Effector memory CD8-positive, alpha-beta T cell (primary cell): ENCODE measurements around the gene LNX2.

Source experiments
- ATAC-seq: fragments of 150-1000 bp; cut with Tn5 transposase; replicated peaks from 2 replicates; pipeline ENCODE4 v1.10.0; 2021; ENCODE audit warnings: mild to moderate bottlenecking, moderate library complexity
- DNase-seq, 3 experiments: peaks; one replicate each; pipeline ENCODE4 v3.0.0; 2021
- H3K27ac Mint-ChIP-seq, 2 donors: one replicate each; pipeline ENCODE4 v1.8.0; 2022; ENCODE audit warnings: mild to moderate bottlenecking in 2 of 2, mixed read lengths in 2 of 2, moderate library complexity in 2 of 2
- H3K27me3 Mint-ChIP-seq, 2 donors: one replicate each; pipeline ENCODE4 v1.8.0; 2022; ENCODE audit warnings: mixed read lengths in 2 of 2
- H3K36me3 Mint-ChIP-seq: one replicate; pipeline ENCODE4 v1.8.0; 2022; ENCODE audit warnings: mild to moderate bottlenecking, moderate library complexity, mixed read lengths; ENCODE audit not compliant: insufficient read depth
- H3K4me1 Mint-ChIP-seq, 2 donors: one replicate each; pipeline ENCODE4 v1.8.0; 2022; ENCODE audit warnings: low read depth in 2 of 2, mixed read lengths in 2 of 2
- H3K4me3 Mint-ChIP-seq, 2 donors: one replicate each; pipeline ENCODE4 v1.8.0; 2022; ENCODE audit warnings: mild to moderate bottlenecking in 2 of 2, mixed read lengths in 2 of 2, moderate library complexity in 2 of 2
- H3K9me3 Mint-ChIP-seq, 2 donors: one replicate each; pipeline ENCODE4 v1.8.0; 2022; ENCODE audit warnings: mixed read lengths in 2 of 2

Gene LNX2

DNA sequence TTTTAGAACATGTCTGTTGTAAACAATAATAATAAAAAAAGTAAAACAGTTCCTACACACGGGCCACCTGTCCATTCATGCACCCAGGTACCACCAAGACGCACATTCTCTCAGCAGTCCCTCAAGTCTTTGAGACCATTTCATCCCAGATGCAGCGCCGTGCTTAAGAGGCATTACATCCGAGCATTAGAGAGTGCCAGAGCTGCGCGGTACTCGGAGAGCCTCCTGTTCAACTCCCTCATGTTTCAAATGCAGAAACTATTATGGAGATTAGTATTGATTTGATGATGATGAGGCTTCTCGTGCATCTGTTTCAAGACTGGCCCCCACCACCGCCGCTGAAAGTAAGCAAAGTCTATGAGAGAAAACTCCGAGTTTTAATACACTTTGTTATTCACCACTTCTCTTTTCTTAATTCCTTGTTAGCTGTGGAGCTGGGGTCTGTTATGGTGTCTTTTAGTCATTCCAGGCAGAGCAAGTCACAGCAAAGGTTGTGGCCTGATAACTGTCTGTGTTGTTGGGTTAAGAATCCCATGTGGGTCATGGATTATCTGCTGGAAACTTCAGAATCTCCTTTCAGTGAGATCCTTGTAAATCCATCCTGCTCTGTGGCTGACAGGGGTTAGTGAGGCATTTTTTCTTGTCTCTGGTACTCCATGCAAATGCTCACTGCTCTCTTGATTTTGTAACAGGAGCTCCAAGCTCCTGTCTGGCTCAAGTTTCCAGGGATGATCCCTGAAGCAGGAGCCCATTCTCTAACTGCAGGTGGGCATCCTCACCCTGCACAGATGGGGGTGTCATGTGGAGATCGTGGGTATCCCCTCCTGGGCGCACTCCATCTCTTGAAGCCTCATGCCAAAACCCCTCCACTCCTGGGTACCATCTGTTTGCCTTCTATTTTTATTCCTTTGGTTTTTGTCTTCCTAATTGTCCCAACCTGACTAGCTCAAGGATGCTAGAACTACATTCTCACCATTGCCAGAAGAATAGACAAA is 95.1 kb downstream of the LNX2 start:
- H3K36me3 Mint-ChIP-seq, result peaks cover 8% of the 10 kb centered on the region
- DNase-seq (no peak), ATAC-seq (no peak)
- H3K27me3 Mint-ChIP-seq, result peaks cover 13 to 36% of the 10 kb centered on the region in 2 donors
- H3K4me1 Mint-ChIP-seq, result peaks cover 0 to 3% of the 10 kb centered on the region in 2 donors
- H3K27ac Mint-ChIP-seq, result no peak overlapping the region
- H3K9me3 Mint-ChIP-seq, result no peaks in the 10 kb centered on the region
- no peak overlapping the region for H3K4me3 Mint-ChIP-seq

- Mint-ChIP-seq H3K27ac (no peak overlapping the region), H3K36me3 (peaks cover 8% of the 10 kb centered on the region), H3K27me3 (peaks cover 19 to 33% of the 10 kb centered on the region in 2 donors), H3K9me3 (no peaks in the 10 kb centered on the region), H3K4me1 (peaks cover 0 to 3% of the 10 kb centered on the region in 2 donors), H3K4me3 (no peak overlapping the region)
- DNase-seq, result no peak
- no peak for ATAC-seq
Observed at GRCh38 chr13:27523346-27524073, 96.8 kb downstream of the LNX2 start.

- H3K9me3 Mint-ChIP-seq, result no peaks in the 10 kb centered on the region
- no peak for ATAC-seq
- peaks cover 8% of the 10 kb centered on the region for H3K36me3 Mint-ChIP-seq
- no peak for DNase-seq
- H3K4me3 Mint-ChIP-seq, result no peak overlapping the region
- peaks cover 0 to 3% of the 10 kb centered on the region in 2 donors for H3K4me1 Mint-ChIP-seq
- peaks cover 19 to 27% of the 10 kb centered on the region in 2 donors for H3K27me3 Mint-ChIP-seq
- no peak overlapping the region for H3K27ac Mint-ChIP-seq
Observed at GRCh38 chr13:27522847-27523246, 97.5 kb downstream of the LNX2 start.

DNA sequence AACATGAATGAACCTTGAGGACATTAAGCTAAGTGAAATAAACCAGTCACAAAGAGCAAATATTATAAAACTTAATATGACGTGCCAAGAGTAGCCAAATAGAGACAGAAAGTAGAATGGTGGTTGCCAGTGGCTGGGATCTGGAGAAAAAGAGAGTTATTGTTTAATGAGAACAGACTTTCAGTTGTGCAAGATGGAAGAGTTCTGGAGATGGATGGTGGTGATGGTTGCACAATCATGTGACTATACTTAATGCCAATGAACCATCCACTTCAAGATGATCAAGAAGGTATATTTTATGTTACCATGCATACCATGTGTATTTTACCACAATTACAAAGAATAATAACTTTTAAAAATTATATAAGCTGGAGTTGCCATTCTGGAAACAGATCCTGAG is 104.2 kb downstream of the LNX2 start:
- H3K27me3 Mint-ChIP-seq, result peaks cover 39 to 42% of the 10 kb centered on the region in 2 donors
- no peak overlapping the region for H3K27ac Mint-ChIP-seq
- H3K36me3 Mint-ChIP-seq, result peaks cover 3% of the 10 kb centered on the region
- DNase-seq (no peak), ATAC-seq (no peak)
- H3K4me3 Mint-ChIP-seq, result no peak overlapping the region
- no peaks in the 10 kb centered on the region for H3K4me1 Mint-ChIP-seq
- no peaks in the 10 kb centered on the region for H3K9me3 Mint-ChIP-seq

DNA sequence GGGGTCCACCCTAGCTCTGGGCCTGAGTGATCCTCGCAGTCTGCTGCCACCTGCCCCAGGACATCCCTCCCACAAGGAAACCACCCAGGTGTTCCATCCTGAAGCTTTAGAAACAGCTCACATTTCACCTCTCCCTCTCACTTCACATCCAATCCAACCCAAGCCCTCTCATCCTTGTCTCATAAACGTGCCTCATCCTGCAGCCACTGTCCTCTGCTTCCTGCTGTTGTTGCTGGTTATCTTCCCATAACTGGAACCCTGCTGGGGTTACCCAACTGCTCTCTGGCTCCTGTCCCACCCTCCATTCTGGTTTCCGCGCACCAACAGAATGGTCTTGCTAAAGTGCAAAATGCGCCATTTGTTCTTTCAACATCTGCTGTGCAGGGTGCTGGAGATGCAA is 110.2 kb downstream of the LNX2 start:
- H3K4me3 Mint-ChIP-seq, result no peak overlapping the region
- DNase-seq (no peak), ATAC-seq (no peak)
- no peaks in the 10 kb centered on the region for H3K36me3 Mint-ChIP-seq
- no peak overlapping the region for H3K27ac Mint-ChIP-seq
- peaks cover 21 to 42% of the 10 kb centered on the region in 2 donors for H3K27me3 Mint-ChIP-seq
- no peaks in the 10 kb centered on the region for H3K4me1 Mint-ChIP-seq
- no peaks in the 10 kb centered on the region for H3K9me3 Mint-ChIP-seq

- Mint-ChIP-seq H3K27me3 (peaks cover 21 to 44% of the 10 kb centered on the region in 2 donors), H3K36me3 (no peaks in the 10 kb centered on the region), H3K4me1 (no peaks in the 10 kb centered on the region), H3K27ac (no peak overlapping the region), H3K9me3 (no peaks in the 10 kb centered on the region), H3K4me3 (no peak overlapping the region)
- DNase-seq (no peak), ATAC-seq (no peak)
Observed at GRCh38 chr13:27508802-27509201, 111.5 kb downstream of the LNX2 start.

DNA sequence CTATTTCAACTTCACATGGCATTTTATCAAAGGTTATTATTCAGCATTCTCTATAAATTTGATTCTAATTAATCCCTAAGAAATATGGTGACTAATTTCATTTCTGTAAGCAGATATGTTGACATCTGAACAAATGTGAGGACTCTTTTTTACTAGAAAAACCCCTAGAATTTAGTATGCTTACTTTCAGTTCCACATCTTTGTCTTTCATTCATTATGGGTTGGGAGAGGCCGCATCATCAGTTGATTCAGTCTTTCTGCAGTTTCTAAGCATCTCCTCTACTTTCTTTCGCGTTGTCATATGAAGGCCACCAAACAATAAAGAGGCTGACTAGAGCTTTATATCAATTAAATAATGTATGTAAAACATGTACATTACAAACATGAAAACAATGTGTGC is 114.5 kb downstream of the LNX2 start:
- DNase-seq, result no peak
- no peaks in the 10 kb centered on the region for H3K9me3 Mint-ChIP-seq

DNA sequence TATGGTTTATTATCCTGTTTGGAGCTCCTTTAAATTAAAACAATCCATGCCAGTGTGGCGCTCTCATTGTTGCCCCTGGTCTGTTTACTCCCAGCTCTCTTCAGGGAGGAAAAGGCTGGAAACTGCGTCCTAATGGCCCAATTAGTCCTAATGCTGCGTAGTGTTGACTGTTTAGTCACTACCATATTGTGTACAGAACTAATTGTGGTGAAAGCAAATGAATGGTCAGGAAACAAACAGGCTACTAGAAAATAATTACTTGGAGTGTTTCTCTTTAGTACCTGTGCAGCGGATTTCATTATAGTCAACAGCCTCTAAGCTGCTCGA is 115.5 kb downstream of the LNX2 start:
- peaks cover 12 to 32% of the 10 kb centered on the region in 2 donors for H3K27me3 Mint-ChIP-seq
- no peak for DNase-seq
- no peaks in the 10 kb centered on the region for H3K9me3 Mint-ChIP-seq
- H3K36me3 Mint-ChIP-seq, result no peaks in the 10 kb centered on the region
- H3K4me1 Mint-ChIP-seq, result no peaks in the 10 kb centered on the region
- H3K4me3 Mint-ChIP-seq, result no peak overlapping the region
- H3K27ac Mint-ChIP-seq, result no peak overlapping the region
- no peak for ATAC-seq

More for the DNA sequence above, 114.5 kb downstream of the LNX2 start:
- Mint-ChIP-seq H3K27me3 (peaks cover 14 to 42% of the 10 kb centered on the region in 2 donors), H3K4me3 (no peak overlapping the region), H3K27ac (no peak overlapping the region), H3K36me3 (no peaks in the 10 kb centered on the region), H3K4me1 (no peaks in the 10 kb centered on the region)
- ATAC-seq, result no peak

DNA sequence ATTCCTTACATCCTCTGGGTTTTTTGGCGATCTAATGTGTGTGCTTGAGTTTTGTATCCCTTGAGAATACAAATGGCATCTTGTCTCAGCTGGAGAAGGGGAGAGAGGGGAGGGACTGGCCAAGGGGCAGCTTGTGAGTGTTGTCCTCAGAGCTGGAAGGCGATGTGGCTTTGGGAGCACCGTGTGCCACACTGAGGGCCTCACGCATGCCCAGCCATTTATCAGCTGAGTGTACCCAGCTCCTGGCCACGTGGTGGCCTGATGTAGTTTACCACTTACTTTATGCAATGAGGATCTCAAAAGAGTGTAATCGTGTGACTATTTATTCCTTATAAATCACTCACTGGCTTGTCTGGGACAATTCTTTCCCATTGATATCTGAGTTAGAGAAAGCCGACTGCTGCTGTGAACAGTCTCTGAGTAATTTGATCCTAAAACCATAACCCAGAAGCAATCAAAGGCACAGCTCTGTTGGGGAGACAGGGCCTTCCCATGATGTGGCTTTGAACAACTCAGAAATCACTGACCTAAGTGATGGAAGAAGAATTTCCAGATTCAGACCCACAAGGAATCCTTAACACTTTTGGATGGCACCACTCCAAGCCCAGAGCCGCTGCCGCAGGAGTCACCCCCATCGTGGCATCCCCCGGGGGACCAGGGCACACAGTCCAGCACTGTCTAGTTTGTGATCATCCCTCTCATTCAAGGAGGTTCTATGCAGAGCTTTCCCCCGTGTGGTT is 116.0 kb downstream of the LNX2 start:
- H3K27me3 Mint-ChIP-seq, result peaks cover 7 to 27% of the 10 kb centered on the region in 2 donors
- H3K4me3 Mint-ChIP-seq, result no peak overlapping the region
- DNase-seq, result no peak
- no peaks in the 10 kb centered on the region for H3K4me1 Mint-ChIP-seq
- H3K27ac Mint-ChIP-seq, result no peak overlapping the region
- no peaks in the 10 kb centered on the region for H3K9me3 Mint-ChIP-seq
- H3K36me3 Mint-ChIP-seq, result no peaks in the 10 kb centered on the region
- ATAC-seq, result no peak

DNA sequence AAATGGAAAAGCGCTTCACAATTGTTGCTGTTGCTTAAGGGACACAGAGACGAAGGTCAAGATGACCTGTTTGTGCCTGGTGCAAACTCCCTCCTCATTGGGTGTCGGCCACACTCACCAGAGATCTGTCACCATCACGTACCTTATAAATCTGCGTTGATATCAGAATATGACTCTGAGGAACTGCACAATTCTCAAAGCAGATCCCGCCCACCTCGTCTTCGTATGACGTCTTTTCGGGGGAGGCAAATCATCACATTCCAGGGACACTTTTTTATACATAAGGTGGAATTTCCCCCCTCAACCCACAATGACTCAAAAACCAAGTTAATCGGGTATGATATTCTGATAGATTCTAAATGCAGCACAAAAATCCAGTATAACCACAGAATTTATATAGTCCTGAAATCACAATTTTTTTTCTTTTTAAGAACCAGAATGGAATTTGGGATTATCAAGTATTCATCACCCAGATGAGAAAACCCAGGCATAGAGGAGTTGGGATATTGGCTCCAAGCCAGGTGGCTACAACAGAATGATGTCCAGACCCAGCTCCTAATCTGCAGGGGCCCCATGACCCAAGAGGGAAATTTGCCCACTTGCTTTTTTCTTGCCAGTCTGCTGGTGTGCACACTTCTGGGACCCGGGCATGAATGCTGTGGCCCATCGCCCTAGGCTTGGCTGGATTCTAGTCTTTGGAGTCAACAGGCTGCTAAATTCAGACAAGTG is 119.4 kb downstream of the LNX2 start:
- Mint-ChIP-seq H3K4me3 (no peak overlapping the region), H3K27ac (no peak overlapping the region), H3K27me3 (peaks cover 7 to 16% of the 10 kb centered on the region in 2 donors), H3K36me3 (no peaks in the 10 kb centered on the region), H3K9me3 (no peaks in the 10 kb centered on the region), H3K4me1 (no peaks in the 10 kb centered on the region)
- DNase-seq, result no peak
- ATAC-seq, result no peak

DNA sequence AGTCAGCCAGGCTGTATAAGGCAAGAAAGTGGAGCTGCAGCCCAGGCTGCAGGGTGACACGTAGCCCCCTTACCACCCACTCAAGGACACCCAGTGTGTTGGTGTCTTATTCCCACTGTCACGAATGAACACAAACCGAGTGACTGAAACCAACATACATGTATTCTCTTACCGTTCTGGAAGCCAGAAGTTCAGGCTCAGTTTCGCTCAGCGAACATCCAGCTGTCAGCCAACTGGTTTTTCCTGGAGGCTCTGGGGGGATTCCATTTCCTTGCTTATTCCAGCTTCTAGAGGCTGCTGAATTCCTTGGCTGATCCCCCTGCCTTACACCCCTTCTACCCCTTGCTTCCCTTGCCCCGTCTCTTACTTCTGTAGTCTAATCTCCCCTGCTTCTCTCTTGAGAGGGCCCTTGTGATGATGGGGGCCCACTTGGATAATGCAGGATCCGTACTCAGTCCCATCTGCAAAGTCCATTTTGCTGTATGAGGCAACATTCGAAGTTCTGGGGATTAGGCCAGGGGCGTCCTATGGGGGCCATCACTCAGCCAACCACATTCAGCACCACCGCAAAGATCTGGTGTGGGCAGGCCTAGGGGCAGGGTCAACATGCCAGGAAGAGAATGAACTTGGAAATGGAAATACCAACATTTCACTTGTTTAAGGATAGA is 122.6 kb downstream of the LNX2 start:
- H3K9me3 Mint-ChIP-seq, result no peaks in the 10 kb centered on the region
- no peaks in the 10 kb centered on the region for H3K4me1 Mint-ChIP-seq
- no peak overlapping the region for H3K4me3 Mint-ChIP-seq
- no peak overlapping the region for H3K27ac Mint-ChIP-seq
- H3K36me3 Mint-ChIP-seq, result no peaks in the 10 kb centered on the region
- ATAC-seq (no peak), DNase-seq (no peak)
- H3K27me3 Mint-ChIP-seq, result peaks cover 7 to 8% of the 10 kb centered on the region in 2 donors

DNA sequence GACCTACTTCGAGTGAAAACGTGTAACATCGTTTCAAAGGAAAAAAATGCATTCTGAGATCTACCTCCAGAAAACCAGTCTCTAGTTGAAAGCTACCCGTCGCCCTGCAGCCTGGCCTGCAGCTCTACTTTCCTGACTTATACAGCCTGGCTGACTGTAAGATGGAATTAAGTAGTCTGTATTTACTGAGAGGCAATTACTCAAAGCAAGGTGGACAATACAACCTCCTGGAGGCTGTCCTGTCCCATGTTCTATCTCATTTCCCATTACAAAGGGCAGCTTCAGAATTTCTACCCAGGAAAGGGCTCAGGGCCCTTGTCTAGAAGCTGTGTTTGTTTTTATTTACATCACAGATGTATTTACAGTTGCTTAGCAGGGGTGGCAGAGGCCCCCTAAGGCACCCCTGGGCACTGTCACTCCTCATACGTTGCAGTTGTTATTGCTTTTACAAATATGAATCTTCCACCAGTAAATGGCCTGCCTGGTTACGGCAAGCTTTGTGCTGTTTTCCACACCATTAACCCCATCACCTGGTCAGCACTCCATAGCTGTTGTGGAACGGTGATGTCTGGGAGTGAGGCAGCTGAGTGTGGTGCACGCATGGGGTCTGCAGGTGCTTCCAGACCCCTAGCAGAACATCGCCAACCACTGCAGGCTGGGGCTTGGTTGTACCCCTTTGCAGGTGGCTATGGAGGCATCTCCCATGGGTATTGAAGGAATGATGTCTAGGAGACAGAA is 123.6 kb downstream of the LNX2 start:
- ATAC-seq (no peak), DNase-seq (no peak)
- Mint-ChIP-seq H3K27me3 (peaks cover 0 to 7% of the 10 kb centered on the region in 2 donors), H3K9me3 (no peaks in the 10 kb centered on the region), H3K4me1 (no peaks in the 10 kb centered on the region), H3K4me3 (no peak overlapping the region), H3K36me3 (no peaks in the 10 kb centered on the region), H3K27ac (no peak overlapping the region)
